ENCODE data around the gene ACAA2. TPM values are rescaled to one million over a fixed set of nuclear protein-coding genes. Genes with fewer than 3 reads are reported as not detected.
A peak's percentile ranks its signal among the peaks of the same experiment; 100 is the strongest.
"Not testable (repeated sequence)": the region's sequence is repeated elsewhere in the genome, so short reads cannot be mapped to it uniquely, and the experiment has no call there.

ACAA2 gene
- total RNA-seq, 1 experiment from 2014 or later, result 112 TPM

DNA sequence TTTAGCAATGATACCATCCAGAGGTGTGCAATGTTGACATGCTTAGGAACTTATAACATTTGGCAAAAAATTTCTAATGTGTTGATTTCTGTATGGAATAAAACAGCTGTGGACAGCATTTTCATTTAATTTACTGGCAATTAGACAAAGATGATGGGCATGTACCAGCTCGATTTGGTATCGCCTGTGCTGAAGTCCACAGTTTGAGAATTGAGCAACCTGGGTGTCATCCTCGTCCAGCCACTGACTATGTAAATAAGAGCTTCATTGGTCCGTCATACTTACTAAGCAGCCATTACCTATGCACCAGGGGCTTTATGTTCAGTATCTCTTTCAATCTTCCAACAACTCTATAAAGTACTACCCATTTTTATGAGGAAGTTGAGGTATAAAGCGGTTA lies 24.6 kb upstream of the ACAA2 start:
- no peaks in the 10 kb centered on the region for H3K27me3 ChIP-seq (ENCODE audit: control insufficient read depth, insufficient read depth, low read length)
- H3K36me3 ChIP-seq (replicated peaks; ENCODE audit: control insufficient read depth, insufficient read depth, low read length), result no peaks in the 10 kb centered on the region
- no peak for DNase-seq
- no peak overlapping the region for H3K4me3 ChIP-seq (ENCODE audit: insufficient read depth, low read depth, low read length)

DNA sequence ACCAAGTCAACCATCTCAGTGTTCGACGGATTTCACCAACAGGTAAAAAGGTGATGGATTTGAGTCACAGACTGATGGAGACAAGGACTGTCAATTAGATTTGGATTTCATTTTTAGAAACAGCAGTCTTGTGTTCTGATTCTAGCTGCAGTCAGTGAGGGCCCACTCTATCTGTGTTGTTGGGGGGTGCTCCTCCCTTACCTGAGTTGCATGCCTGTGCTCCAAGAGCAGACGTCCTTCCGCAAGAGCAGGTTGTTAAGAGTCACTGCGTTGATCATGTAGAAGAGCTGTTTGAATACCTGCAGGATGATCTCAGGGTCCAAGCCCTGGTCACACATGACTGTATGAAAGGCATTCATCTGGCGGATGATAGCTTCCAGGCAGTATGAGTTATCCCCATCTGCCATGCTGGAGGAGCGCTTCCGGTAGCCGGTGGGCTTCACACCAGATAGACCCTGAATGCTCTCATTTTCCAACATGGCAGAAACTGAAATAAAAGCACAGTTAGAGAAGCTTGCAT lies 24.0 kb upstream of the ACAA2 start:
- not testable (repeated sequence) for DNase-seq; H3K36me3 ChIP-seq (replicated peaks; ENCODE audit: control insufficient read depth, insufficient read depth, low read length); H3K4me3 ChIP-seq (ENCODE audit: insufficient read depth, low read depth, low read length); H3K27me3 ChIP-seq (ENCODE audit: control insufficient read depth, insufficient read depth, low read length)

DNA sequence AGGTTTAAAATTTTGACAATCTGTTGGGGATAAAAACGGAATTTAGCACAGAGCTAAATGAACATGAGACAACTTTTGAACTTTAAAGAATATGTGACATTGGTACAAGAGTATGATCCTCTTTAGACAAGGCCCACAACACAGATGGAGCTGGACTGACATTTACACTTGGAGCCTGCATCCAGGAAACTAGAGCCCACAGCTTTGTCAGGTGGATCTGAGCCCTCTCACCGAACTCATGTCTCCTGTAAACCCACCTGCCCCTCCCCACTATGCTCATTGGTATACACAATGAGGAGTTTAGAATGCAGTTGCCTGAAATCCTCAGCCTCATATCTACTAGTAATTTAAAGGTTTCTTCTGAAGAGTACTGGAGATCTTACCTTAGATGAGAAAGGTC lies 22.1 kb upstream of the ACAA2 start:
- no peaks in the 10 kb centered on the region for H3K36me3 ChIP-seq (replicated peaks; ENCODE audit: control insufficient read depth, insufficient read depth, low read length)
- no peaks in the 10 kb centered on the region for H3K27me3 ChIP-seq (ENCODE audit: control insufficient read depth, insufficient read depth, low read length)
- no peak overlapping the region for H3K4me3 ChIP-seq (ENCODE audit: insufficient read depth, low read depth, low read length)
- no peak for DNase-seq

DNA sequence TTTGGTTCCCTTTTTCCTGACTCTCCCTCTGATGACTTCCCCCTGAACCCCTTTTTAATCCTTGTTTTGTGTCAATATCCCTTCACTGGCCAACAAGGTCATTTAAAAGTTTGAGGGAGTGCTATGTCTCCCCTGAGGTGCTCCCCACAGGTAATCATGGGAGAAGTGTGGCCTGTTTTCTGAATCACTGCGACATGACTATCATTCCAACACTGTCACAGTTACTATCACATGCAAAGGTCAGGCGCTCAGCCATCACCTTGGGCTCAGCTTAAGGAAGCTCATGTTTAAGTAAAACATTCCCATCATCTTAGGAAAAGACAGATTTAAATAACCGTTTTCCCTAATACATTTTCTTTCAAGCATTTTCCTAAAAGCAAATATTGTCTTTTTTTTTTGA lies 20.9 kb upstream of the ACAA2 start:
- no peak for DNase-seq
- Histone ChIP-seq H3K36me3 (replicated peaks; ENCODE audit: control insufficient read depth, insufficient read depth, low read length) (no peaks in the 10 kb centered on the region), H3K27me3 (ENCODE audit: control insufficient read depth, insufficient read depth, low read length) (no peaks in the 10 kb centered on the region), H3K4me3 (ENCODE audit: insufficient read depth, low read depth, low read length) (no peak overlapping the region)

DNA sequence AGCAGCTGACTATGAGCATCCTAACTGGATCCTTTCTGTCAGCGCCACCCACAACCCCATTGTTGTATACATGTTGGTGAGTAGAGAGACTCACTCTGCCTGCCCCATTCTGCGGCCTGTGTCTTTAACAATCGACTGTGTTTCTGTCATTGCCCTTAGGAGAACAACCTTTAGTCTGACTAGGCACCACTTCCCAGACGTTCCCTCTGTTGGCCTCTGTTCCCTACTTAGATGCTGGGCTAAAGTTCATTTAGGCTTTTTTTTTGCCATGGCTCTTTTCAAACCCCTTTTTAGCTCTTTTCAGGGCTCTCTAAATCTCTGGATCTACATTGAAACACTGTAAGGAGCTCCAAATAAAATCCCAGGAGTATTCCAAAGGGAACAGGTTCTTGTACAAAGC lies 20.5 kb upstream of the ACAA2 start:
- Histone ChIP-seq H3K36me3 (replicated peaks; ENCODE audit: control insufficient read depth, insufficient read depth, low read length) (no peaks in the 10 kb centered on the region), H3K27me3 (ENCODE audit: control insufficient read depth, insufficient read depth, low read length) (no peaks in the 10 kb centered on the region), H3K4me3 (ENCODE audit: insufficient read depth, low read depth, low read length) (no peak overlapping the region)
- DNase-seq, result no peak

DNA sequence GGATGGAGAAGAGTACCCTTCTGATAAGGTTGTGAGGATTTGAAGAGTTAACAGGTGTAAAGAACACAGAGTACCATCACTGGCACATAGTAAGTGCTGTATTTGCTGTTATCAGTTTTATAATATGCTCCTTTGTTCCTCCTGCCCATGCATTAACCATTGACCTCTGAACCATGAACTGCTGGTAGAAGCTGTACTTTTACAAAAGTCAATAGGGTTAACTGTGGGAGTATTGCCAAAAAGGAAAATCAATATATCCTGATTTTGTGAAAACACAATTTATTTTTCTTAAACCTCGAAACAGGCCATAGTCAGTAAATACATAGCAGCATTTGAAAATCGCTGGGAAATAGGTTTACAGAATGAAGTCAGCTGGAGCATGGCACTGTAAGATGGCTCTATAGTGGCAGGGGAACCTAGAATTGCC lies 18.9 kb upstream of the ACAA2 start:
- no peak for DNase-seq
- no peaks in the 10 kb centered on the region for H3K36me3 ChIP-seq (replicated peaks; ENCODE audit: control insufficient read depth, insufficient read depth, low read length)
- H3K4me3 ChIP-seq (ENCODE audit: insufficient read depth, low read depth, low read length), result no peak overlapping the region
- no peaks in the 10 kb centered on the region for H3K27me3 ChIP-seq (ENCODE audit: control insufficient read depth, insufficient read depth, low read length)

DNA sequence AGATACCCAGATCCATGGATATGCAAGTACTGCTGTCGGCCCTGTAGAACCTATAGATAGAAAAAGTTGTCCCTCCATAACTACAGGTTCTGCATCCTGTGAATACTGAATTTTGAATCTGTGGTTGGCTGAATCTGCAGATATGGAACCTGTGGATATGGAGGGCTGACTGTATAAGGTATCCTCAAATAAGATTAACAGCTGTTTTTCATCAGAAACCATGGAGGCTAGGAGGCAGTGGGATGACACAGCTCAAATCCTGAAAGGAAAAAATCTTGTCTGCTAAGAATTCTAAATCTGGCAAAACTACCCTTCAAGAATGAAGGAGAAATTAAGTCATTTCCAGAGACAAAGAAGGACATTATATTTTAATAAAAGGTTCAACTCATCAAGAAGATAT lies 14.7 kb upstream of the ACAA2 start:
- DNase-seq, result no peak
- no peaks in the 10 kb centered on the region for H3K27me3 ChIP-seq (ENCODE audit: control insufficient read depth, insufficient read depth, low read length)

DNA sequence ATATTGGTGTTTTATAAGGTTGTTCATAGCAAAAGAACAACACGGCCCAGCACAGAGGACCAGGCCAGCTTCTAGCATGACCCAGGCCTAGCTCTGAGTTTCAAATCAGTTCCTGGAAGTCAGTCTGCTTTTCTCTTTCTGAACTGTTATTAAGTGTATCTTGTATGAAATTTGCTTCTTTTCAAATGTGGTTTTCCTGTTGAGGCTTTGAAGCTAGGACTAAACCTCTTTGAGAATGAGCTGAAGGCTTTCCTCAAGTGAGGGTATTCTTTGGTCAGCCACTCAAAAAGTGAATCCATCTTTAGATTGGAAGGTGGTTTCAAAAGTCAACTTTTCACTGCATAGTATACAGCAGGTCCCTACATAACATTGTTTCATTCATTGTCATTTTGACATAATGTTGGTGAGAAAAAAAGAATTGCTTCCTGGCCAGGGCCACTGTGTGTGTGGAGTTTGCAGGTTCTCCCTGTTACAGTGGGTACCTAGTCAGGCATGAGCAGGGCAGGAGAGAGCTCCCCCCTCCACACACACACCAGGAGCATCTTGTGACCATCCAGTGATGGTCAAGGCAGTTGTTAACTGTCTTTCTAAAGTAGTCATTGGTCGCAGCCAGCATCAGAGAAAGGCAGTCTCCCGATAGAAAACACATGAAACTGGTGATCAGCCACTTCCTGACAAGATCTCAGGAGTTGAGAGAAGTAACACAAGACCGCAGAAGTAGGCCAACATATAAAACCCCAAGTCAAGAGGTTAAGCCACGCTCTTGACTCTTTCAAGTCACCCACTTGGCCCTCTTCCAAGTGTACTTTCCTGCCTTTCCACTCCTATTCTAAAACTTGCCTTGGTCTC lies 6.7 kb upstream of the ACAA2 start:
- no peak overlapping the region for H3K4me3 ChIP-seq (ENCODE audit: insufficient read depth, low read depth, low read length)
- DNase-seq, result no peak
- H3K27me3 ChIP-seq (ENCODE audit: control insufficient read depth, insufficient read depth, low read length), result no peaks in the 10 kb centered on the region
- no peaks in the 10 kb centered on the region for H3K36me3 ChIP-seq (replicated peaks; ENCODE audit: control insufficient read depth, insufficient read depth, low read length)

More for the DNA sequence above, 14.7 kb upstream of the ACAA2 start:
- H3K36me3 ChIP-seq (replicated peaks; ENCODE audit: control insufficient read depth, insufficient read depth, low read length), result no peaks in the 10 kb centered on the region
- no peak overlapping the region for H3K4me3 ChIP-seq (ENCODE audit: insufficient read depth, low read depth, low read length)

DNA sequence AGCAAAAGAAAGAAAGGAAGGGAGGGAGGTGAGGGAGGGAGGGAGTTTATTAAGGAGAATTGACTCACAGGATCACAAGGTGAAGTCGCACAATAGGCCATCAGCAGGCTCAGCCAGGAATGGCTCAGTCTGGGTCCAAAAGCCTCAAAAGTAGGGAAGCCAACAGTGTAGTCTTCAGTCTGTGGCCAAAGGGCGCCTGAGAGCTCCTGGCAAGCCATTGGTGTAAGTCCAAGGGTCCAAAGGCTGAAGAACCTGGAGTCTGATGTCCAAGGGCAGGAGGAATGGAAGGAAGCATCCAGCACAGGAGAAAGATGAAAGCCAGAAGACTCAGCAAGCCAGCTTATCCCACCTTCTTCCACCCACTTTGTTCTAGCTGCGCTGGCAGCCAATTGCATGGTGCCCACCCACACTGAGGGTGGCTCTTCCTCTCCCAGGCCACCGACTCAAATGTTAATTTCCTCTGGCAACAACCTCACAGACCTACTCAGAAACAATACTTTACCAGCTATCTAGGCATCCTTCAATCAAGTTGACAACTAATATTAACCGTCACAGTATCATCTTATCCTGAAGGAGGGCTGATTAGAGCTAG lies 5.8 kb upstream of the ACAA2 start:
- Histone ChIP-seq H3K36me3 (replicated peaks; ENCODE audit: control insufficient read depth, insufficient read depth, low read length) (no peaks in the 10 kb centered on the region), H3K4me3 (ENCODE audit: insufficient read depth, low read depth, low read length) (no peak overlapping the region), H3K27me3 (ENCODE audit: control insufficient read depth, insufficient read depth, low read length) (no peaks in the 10 kb centered on the region; the same call in 1 of the 2 replicates)
- DNase-seq, result no peak

DNA sequence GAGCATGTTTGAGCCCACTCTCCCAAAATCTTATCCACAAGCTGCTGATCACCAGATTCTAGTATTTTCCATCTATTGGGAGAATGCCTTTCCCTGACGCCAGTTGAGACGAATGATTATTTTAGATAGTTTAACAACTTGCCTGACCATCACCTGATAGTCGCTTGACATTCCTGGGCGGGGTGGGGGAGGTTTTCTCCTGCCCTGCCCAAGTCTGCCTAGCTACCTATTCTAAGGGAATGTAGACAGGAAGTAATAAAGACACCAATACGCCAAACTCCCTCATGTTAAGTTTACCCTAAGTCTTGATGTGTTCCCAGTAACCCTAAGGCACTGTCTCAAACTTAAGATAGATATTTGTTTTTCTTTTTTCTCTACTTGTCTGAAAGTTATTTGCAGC lies 4.6 kb upstream of the ACAA2 start:
- no peaks in the 10 kb centered on the region; the same call in 1 of the 2 replicates for H3K27me3 ChIP-seq (ENCODE audit: control insufficient read depth, insufficient read depth, low read length)
- H3K4me3 ChIP-seq (ENCODE audit: insufficient read depth, low read depth, low read length), result no peak overlapping the region

DNA sequence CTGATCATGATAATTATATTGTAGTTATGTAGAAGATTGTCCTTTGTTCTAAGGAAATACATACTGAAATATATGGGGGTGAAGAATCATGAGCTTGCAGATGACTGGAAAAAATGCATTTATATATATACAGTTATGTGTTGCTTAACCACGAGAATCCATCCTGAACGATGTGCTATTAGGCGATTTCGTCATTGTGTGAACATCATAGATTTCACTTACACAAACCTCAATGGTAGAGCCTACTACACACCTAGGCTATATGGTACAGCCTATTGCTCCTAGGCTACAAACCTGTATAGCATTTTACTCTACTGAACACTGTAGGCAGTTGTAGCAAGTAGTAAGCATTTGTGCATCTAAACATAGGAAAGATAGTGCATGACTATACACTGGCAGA lies 2.6 kb upstream of the ACAA2 start:
- Histone ChIP-seq H3K27me3 (ENCODE audit: control insufficient read depth, insufficient read depth, low read length) (no peaks in the 10 kb centered on the region; the same call in 1 of the 2 replicates), H3K36me3 (replicated peaks; ENCODE audit: control insufficient read depth, insufficient read depth, low read length) (no peaks in the 10 kb centered on the region), H3K4me3 (ENCODE audit: insufficient read depth, low read depth, low read length) (no peak overlapping the region)
- DNase-seq, result no peak

More for the DNA sequence above, 4.6 kb upstream of the ACAA2 start:
- H3K36me3 ChIP-seq (replicated peaks; ENCODE audit: control insufficient read depth, insufficient read depth, low read length), result no peaks in the 10 kb centered on the region
- no peak for DNase-seq

DNA sequence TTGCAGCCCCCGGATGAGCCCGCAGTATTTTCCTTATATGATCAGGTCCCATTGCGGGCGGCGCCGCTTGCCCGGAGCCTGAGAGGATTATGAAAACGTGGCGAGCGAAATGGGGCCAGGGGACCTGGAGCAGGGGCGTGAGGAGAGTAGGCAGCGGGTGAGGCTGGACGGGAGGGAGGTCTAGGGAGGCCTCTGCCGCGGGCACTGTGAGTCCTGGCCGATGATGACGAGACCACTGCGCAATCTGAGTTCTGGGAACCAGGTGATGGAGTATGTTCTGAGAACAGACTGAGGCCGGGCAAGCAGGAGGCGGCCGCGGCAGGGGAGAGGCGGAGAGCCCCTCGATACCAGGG lies 790 bp upstream of the ACAA2 start:
- Histone ChIP-seq H3K36me3 (replicated peaks; ENCODE audit: control insufficient read depth, insufficient read depth, low read length) (peaks cover 1% of the 10 kb centered on the region; the same call in 1 of the 2 replicates), H3K4me3 (ENCODE audit: insufficient read depth, low read depth, low read length) (peak overlapping the region; percentile 78), H3K27me3 (ENCODE audit: control insufficient read depth, insufficient read depth, low read length) (no peaks in the 10 kb centered on the region; the same call in 1 of the 2 replicates)
- DNase-seq, result peak; percentile 77

DNA sequence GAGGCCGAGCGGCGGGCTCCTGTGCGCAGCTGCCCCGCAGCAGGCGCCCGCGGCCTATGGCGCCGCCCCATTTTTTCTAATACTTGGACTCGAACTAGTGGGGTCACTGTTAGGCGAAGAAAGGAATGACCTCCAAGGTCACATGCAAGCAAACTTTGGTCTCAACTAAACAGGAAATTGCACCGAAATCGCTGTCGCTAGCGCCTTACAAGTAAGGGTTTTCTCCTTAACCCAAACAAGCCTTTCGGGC lies 339 bp downstream of the ACAA2 start:
- peak overlapping the region; percentile 78 for H3K4me3 ChIP-seq (ENCODE audit: insufficient read depth, low read depth, low read length)
- peaks cover 1% of the 10 kb centered on the region; the same call in 1 of the 2 replicates for H3K36me3 ChIP-seq (replicated peaks; ENCODE audit: control insufficient read depth, insufficient read depth, low read length)
- no peaks in the 10 kb centered on the region; the same call in 1 of the 2 replicates for H3K27me3 ChIP-seq (ENCODE audit: control insufficient read depth, insufficient read depth, low read length)
- peak; percentile 67 for DNase-seq

DNA sequence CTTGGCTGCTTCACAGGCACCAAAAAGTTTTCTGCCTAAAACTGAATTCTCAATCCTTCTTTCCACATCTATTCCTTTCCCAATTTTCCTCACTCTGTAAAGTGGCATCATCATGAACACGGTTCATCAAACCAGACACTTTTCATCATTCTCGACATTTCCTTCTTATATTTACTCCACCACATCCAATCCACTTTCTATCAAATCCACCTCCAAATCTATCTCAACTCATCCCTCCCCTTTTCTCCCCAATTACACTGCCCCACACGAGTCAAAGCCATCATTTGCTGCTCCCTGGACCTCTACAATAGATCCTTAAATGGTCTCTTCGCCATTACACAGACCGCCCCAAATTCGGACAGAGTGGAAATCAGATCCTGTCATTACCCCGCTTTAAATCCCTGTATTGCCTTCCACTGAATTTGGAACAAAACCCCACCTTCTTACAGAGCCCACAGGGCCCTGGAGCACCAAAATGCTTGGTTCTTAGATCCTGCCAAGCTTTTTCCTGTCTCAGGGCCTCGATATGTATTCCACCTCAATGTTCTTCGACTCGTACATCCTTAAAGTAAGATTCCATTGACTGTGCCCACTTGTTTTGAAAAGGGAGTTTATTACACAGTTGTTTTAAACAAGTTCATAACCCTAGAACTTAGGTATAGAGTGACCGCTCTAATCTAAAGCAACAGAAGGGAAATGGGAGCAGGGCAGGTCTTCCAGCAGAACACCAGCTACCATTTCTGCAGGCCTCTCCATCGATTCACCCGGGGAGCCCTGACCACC lies 856 bp downstream of the ACAA2 start:
- peak; percentile 18 for DNase-seq

More for the DNA sequence above, 856 bp downstream of the ACAA2 start:
- no peaks in the 10 kb centered on the region; the same call in 1 of the 2 replicates for H3K27me3 ChIP-seq (ENCODE audit: control insufficient read depth, insufficient read depth, low read length)
- peak overlapping the region; percentile 78 for H3K4me3 ChIP-seq (ENCODE audit: insufficient read depth, low read depth, low read length)
- peaks cover 1% of the 10 kb centered on the region; the same call in 1 of the 2 replicates for H3K36me3 ChIP-seq (replicated peaks; ENCODE audit: control insufficient read depth, insufficient read depth, low read length)

All from H7 (cell line).